HepG2 (cell line): ENCODE data around the gene TPRA1.
A peak's percentile ranks its signal among the peaks of the same experiment; 100 is the strongest.

Experiments used
- CTCF ChIP-seq: sonication (generic); formaldehyde crosslinking; IDR thresholded peaks from 2 replicates; pipeline ENCODE4 v1.5.0; 2020; ENCODE audit warnings: mild to moderate bottlenecking, missing genetic modification reagents, moderate library complexity
- GMEB1 ChIP-seq: sonication (generic); formaldehyde crosslinking; IDR thresholded peaks from 2 replicates; pipeline ENCODE4 v1.5.1; 2020; ENCODE audit warnings: missing genetic modification reagents, mild to moderate bottlenecking, borderline replicate concordance
- HDAC2 ChIP-seq: sonication (generic); formaldehyde crosslinking; IDR thresholded peaks from 2 replicates; pipeline ENCODE4 v1.4.0; 2020; ENCODE audit warnings: missing genetic modification reagents
- HOXA7 ChIP-seq: sonication (generic); formaldehyde crosslinking; IDR thresholded peaks from 2 replicates; pipeline ENCODE4 v1.8.1; 2022; ENCODE audit warnings: mild to moderate bottlenecking, missing genetic modification reagents, moderate library complexity
- KDM1A ChIP-seq: IDR thresholded peaks from 2 replicates; pipeline ENCODE4 v1.6.1; 2016; ENCODE audit warnings: missing compliant biosample characterization
- POLR2AphosphoS5 ChIP-seq: IDR thresholded peaks from 2 replicates; pipeline ENCODE4 v1.6.1; 2012; ENCODE audit warnings: low read depth, low read length
- SALL1 ChIP-seq: sonication (generic); formaldehyde crosslinking; IDR thresholded peaks from 2 replicates; pipeline ENCODE4 v1.8.0; 2022; ENCODE audit warnings: mild to moderate bottlenecking, missing genetic modification reagents
- TBL1XR1 ChIP-seq: fragments of 150-350 bp; IDR thresholded peaks from 2 replicates; pipeline ENCODE4 v1.6.1; 2014; ENCODE audit warnings: borderline replicate concordance, low read length; ENCODE audit not compliant: partially characterized antibody
- YY1 ChIP-seq: IDR thresholded peaks from 2 replicates; pipeline ENCODE4 v1.6.1; 2011; ENCODE audit warnings: low read length, low read depth, moderate library complexity, mild to moderate bottlenecking; ENCODE audit not compliant: insufficient read depth, insufficient replicate concordance
- ZNF256 ChIP-seq: sonication (generic); formaldehyde crosslinking; conservative IDR thresholded peaks from 2 replicates; pipeline ENCODE4 v1.4.0; 2020; ENCODE audit warnings: missing genetic modification reagents
- ZNF335 ChIP-seq: sonication (generic); formaldehyde crosslinking; IDR thresholded peaks from 2 replicates; pipeline ENCODE4 v1.4.0; 2020; ENCODE audit warnings: missing genetic modification reagents
- ZNF782 ChIP-seq: sonication (generic); formaldehyde crosslinking; IDR thresholded peaks from 2 replicates; pipeline ENCODE4 v1.4.0; 2020; ENCODE audit warnings: missing genetic modification reagents, mild to moderate bottlenecking, borderline replicate concordance

GRCh38 chr3:127574880-127575878 is 15.4 kb downstream of the TPRA1 start:
- no peak for TF ChIP-seq KDM1A
- TF ChIP-seq CTCF (CRISPR knock-in tag), result peak; percentile 91
- TF ChIP-seq YY1, result peak; percentile 25
- TF ChIP-seq HOXA7, result no peak
- TF ChIP-seq TBL1XR1, result no peak
- TF ChIP-seq GMEB1, result no peak
- TF ChIP-seq ZNF335 (CRISPR knock-in tag), result no peak
- TF ChIP-seq ZNF782 (CRISPR knock-in tag), result no peak
- TF ChIP-seq SALL1 (CRISPR knock-in tag), result no peak
- no peak for TF ChIP-seq ZNF256 (CRISPR knock-in tag)
- TF ChIP-seq POLR2AphosphoS5, result no peak
- peak; percentile 14; the same call in 1 of the 2 replicates for TF ChIP-seq HDAC2 (CRISPR knock-in tag)
